B cell (primary cell): ENCODE results near the gene TPGS2.

ENCODE experiments used
- EZH2 ChIP-seq: IDR thresholded peaks from 2 replicates; pipeline ENCODE4 v1.6.1; 2012; ENCODE audit warnings: borderline replicate concordance, low read depth, mild to moderate bottlenecking, moderate library complexity, low read length; ENCODE audit not compliant: insufficient read depth, poor library complexity, severe bottlenecking
- TF ChIP-seq, protein P1 (sequence below): fragments of 200-600 bp; IDR thresholded peaks from one replicate; pipeline ENCODE4 v1.8.0; 2022; ENCODE audit warnings: antibody characterized with exemption, mild to moderate bottlenecking

DNA sequence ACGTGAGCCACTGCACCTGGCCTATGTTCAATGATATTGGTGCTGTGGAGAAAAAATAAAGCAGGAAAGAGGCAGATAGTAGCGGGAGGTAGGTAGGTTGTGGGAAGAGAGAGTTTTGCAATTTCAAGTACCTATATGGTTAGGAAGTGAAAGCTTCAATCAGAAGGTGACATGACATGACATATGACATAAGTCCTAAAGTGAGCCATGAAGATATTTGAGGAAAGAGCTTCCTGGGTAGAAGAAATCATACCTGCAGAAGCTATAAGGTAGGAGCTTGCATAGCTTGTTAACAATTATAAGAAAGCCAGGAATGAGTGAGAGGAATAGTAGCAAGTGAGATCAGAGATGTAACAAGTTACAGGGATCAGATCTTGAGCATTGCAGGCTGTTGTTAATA lies 4.3 kb upstream of the TPGS2 start:
- TF ChIP-seq, protein P1, sequence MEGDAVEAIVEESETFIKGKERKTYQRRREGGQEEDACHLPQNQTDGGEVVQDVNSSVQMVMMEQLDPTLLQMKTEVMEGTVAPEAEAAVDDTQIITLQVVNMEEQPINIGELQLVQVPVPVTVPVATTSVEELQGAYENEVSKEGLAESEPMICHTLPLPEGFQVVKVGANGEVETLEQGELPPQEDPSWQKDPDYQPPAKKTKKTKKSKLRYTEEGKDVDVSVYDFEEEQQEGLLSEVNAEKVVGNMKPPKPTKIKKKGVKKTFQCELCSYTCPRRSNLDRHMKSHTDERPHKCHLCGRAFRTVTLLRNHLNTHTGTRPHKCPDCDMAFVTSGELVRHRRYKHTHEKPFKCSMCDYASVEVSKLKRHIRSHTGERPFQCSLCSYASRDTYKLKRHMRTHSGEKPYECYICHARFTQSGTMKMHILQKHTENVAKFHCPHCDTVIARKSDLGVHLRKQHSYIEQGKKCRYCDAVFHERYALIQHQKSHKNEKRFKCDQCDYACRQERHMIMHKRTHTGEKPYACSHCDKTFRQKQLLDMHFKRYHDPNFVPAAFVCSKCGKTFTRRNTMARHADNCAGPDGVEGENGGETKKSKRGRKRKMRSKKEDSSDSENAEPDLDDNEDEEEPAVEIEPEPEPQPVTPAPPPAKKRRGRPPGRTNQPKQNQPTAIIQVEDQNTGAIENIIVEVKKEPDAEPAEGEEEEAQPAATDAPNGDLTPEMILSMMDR = no peak
- TF ChIP-seq EZH2 = no peak
